HG02763 (cell line): Measurements from ENCODE around the gene GDPGP1.

Experiments
- ATAC-seq: cut with Tn5 transposase; IDR thresholded peaks from one replicate; pipeline ENCODE4 v1.9.1; 2021; ENCODE audit warnings: mild to moderate bottlenecking, moderate library complexity; ENCODE audit not compliant: unreplicated experiment

Gene GDPGP1

GRCh38 chr15:90203922-90204321 lies 30.1 kb upstream of the GDPGP1 start:
- ATAC-seq, result no peak

- ATAC-seq, result no peak
Measured at GRCh38 chr15:90205050-90205848, 28.8 kb upstream of the GDPGP1 start.

GRCh38 chr15:90205886-90206285 lies 28.1 kb upstream of the GDPGP1 start:
- ATAC-seq, result no peak

GRCh38 chr15:90207252-90207651 lies 26.8 kb upstream of the GDPGP1 start:
- no peak for ATAC-seq

GRCh38 chr15:90208356-90208755 lies 25.7 kb upstream of the GDPGP1 start:
- no peak for ATAC-seq

- ATAC-seq, result no peak
Measured at GRCh38 chr15:90209591-90209990, 24.4 kb upstream of the GDPGP1 start.

GRCh38 chr15:90210593-90210992 lies 23.4 kb upstream of the GDPGP1 start:
- no peak for ATAC-seq

GRCh38 chr15:90211009-90211408 lies 23.0 kb upstream of the GDPGP1 start:
- no peak for ATAC-seq

- ATAC-seq, result no peak
Measured at GRCh38 chr15:90211440-90212143, 22.4 kb upstream of the GDPGP1 start.

- ATAC-seq, result no peak
Measured at GRCh38 chr15:90212221-90213098, 21.5 kb upstream of the GDPGP1 start.

- no peak for ATAC-seq
Measured at GRCh38 chr15:90213122-90213817, 20.7 kb upstream of the GDPGP1 start.

- no peak for ATAC-seq
Measured at GRCh38 chr15:90213818-90214204, 20.2 kb upstream of the GDPGP1 start.

- no peak for ATAC-seq
Measured at GRCh38 chr15:90214553-90215196, 19.3 kb upstream of the GDPGP1 start.

- no peak for ATAC-seq
Measured at GRCh38 chr15:90217671-90218394, 16.2 kb upstream of the GDPGP1 start.

GRCh38 chr15:90219421-90220141 lies 14.4 kb upstream of the GDPGP1 start:
- no peak for ATAC-seq

- ATAC-seq, result no peak
Measured at GRCh38 chr15:90221246-90221900, 12.6 kb upstream of the GDPGP1 start.

GRCh38 chr15:90222547-90222946 lies 11.5 kb upstream of the GDPGP1 start:
- ATAC-seq, result no peak

GRCh38 chr15:90223441-90224165 lies 10.4 kb upstream of the GDPGP1 start:
- ATAC-seq, result no peak
